ENCODE results near the gene MCF2L. TPM values are rescaled to one million over a fixed set of nuclear protein-coding genes. Genes with fewer than 3 reads are reported as not detected.

MCF2L gene, protein sequence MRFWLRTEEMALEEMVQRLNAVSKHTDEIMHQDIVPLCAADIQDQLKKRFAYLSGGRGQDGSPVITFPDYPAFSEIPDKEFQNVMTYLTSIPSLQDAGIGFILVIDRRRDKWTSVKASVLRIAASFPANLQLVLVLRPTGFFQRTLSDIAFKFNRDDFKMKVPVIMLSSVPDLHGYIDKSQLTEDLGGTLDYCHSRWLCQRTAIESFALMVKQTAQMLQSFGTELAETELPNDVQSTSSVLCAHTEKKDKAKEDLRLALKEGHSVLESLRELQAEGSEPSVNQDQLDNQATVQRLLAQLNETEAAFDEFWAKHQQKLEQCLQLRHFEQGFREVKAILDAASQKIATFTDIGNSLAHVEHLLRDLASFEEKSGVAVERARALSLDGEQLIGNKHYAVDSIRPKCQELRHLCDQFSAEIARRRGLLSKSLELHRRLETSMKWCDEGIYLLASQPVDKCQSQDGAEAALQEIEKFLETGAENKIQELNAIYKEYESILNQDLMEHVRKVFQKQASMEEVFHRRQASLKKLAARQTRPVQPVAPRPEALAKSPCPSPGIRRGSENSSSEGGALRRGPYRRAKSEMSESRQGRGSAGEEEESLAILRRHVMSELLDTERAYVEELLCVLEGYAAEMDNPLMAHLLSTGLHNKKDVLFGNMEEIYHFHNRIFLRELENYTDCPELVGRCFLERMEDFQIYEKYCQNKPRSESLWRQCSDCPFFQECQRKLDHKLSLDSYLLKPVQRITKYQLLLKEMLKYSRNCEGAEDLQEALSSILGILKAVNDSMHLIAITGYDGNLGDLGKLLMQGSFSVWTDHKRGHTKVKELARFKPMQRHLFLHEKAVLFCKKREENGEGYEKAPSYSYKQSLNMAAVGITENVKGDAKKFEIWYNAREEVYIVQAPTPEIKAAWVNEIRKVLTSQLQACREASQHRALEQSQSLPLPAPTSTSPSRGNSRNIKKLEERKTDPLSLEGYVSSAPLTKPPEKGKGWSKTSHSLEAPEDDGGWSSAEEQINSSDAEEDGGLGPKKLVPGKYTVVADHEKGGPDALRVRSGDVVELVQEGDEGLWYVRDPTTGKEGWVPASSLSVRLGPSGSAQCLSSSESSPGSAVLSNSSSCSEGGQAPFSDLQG
- not detected in 2 replicates for total RNA-seq (2022)
- Bru-seq, nascent RNA: percentile 3 among the genes with signal in this experiment
- percentile 6 among the genes with signal in this experiment for BruChase-seq, experiment 1, labeled RNA remaining after a 6-hour chase
- BruChase-seq, experiment 2, labeled RNA remaining after a 2-hour chase: percentile 2 among the genes with signal in this experiment
- long read RNA-seq: 0 reads

DNA sequence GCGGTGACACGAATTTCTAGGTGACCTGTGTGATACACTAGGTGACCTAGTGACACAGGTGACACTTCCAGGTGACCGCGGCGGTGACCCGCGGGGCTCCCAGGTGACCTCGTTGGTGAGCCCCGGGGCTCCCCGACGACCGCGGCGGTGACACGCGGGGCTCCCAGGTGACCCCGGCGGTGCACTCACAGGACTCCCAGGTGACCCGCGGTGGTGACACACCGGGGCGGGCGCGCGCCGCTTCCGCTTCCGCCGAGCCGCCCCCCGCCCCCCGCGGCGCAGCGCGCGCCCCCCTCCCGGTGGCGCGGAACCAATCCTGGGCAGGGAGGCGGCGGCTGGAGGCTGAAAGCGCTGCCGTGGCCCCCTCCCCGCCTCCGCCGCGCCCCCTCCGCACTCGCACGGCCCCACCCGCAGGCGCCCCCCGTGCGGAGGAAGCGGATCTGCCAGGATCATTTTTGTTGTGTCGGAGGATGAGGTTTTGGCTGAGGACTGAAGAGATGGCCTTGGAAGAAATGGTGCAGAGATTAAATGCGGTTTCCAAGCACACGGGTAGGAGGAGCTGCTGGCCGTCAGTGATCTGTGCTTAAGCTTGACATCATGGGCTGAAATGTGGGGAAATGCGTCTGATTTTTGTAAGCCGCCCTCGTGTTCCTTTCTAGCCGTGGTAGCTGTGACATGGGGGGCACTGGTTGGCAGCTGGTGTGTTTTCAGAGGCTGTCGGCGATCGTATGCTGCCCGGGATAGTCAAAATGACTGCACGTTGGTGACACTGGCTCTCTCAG, at the start of gene MCF2L:
TSS of gene MCF2L (plus strand) at position 305 of the 782 bp plus-strand sequence. CDS start at position 471, 166 bp downstream.
- no TSS peak for BruUV-seq (replicated peaks)
- Mint-ChIP-seq H3K36me3 (ENCODE audit: insufficient read depth, unreplicated experiment) (peaks cover 6% of the 10 kb centered on the region), H3K9me3 (ENCODE audit: unreplicated experiment) (peaks cover 8% of the 10 kb centered on the region), H3K27me3 (ENCODE audit: insufficient read depth, unreplicated experiment) (peaks cover 81% of the 10 kb centered on the region), H3K4me3 (ENCODE audit: unreplicated experiment) (no peak within 1 kb of the TSS), H3K4me1 (ENCODE audit: insufficient read depth, unreplicated experiment) (no peaks in the 10 kb centered on the region), H3K27ac (ENCODE audit: low read depth, unreplicated experiment) (no peak within 1 kb of the TSS)
- ChIA-PET CTCF (interaction anchor here (1.1 kb wide), 1 partner anchor 66 kb away, joined by 4 read pairs; no protein-coding TSS in a partner anchor), POLR2A (no interaction called here)
- TF ChIP-seq, protein P1, sequence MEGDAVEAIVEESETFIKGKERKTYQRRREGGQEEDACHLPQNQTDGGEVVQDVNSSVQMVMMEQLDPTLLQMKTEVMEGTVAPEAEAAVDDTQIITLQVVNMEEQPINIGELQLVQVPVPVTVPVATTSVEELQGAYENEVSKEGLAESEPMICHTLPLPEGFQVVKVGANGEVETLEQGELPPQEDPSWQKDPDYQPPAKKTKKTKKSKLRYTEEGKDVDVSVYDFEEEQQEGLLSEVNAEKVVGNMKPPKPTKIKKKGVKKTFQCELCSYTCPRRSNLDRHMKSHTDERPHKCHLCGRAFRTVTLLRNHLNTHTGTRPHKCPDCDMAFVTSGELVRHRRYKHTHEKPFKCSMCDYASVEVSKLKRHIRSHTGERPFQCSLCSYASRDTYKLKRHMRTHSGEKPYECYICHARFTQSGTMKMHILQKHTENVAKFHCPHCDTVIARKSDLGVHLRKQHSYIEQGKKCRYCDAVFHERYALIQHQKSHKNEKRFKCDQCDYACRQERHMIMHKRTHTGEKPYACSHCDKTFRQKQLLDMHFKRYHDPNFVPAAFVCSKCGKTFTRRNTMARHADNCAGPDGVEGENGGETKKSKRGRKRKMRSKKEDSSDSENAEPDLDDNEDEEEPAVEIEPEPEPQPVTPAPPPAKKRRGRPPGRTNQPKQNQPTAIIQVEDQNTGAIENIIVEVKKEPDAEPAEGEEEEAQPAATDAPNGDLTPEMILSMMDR (IDR thresholded peaks at IDR 0.05; ENCODE audit: unreplicated experiment): no peak
- DNase-seq (ENCODE audit: unreplicated experiment): no peak
- intact Hi-C loops (cut with micrococcal nuclease): no loop called here

DNA sequence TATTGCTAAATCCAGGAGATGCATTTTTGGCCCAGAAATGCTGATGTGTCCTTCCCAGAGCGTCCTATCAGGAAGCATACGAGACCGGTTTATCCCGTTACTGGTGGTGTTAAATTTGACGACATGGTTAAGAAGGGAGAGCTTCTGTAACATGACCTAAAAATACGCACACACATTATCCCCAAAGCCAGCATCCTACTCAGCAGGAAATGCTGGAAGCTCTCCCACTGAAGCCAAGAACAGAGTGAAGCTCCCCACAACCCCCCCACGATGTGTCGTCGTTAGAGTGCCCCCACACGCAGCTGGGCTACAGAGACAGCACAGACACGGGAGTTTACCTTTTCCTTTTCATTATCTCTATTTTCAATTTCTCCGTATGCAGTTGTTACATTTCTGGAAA, 45.1 kb upstream of the MCF2L start:
- Mint-ChIP-seq H3K27me3 (ENCODE audit: insufficient read depth, unreplicated experiment) (peaks cover 45% of the 10 kb centered on the region), H3K9me3 (ENCODE audit: unreplicated experiment) (no peaks in the 10 kb centered on the region), H3K36me3 (ENCODE audit: insufficient read depth, unreplicated experiment) (no peaks in the 10 kb centered on the region), H3K4me1 (ENCODE audit: insufficient read depth, unreplicated experiment) (peaks cover 1% of the 10 kb centered on the region), H3K27ac (ENCODE audit: low read depth, unreplicated experiment) (no peak overlapping the region), H3K4me3 (ENCODE audit: unreplicated experiment) (no peak overlapping the region)
- ChIA-PET CTCF (no interaction called here), POLR2A (interaction anchor here (0.5 to 1.1 kb wide), 2 partner anchors 21 to 265 kb away, joined by 3 read pairs; no protein-coding TSS in a partner anchor)
- BruUV-seq (replicated peaks): no TSS peak
- DNase-seq (ENCODE audit: unreplicated experiment): no peak
- TF ChIP-seq, protein P1 (IDR thresholded peaks at IDR 0.05; ENCODE audit: unreplicated experiment): no peak
- intact Hi-C loops (cut with micrococcal nuclease): no loop called here

DNA sequence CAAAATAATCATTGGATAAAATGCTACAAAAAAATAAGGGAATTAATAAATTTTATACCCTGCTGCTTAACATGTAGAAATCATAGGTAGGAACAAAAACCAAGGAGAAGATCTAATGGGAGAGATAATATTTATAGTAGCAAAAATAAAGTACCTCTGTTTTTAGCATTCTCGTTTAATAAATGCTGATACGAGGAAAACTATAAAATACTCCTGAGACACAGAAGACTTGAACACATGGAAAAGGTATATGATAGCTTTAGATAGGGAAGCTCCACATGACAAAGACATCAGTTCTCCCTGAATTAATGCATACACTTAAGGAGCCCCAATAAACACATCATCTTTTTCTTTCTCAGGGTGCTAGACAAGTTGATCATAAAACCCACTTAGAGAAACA, 44.6 kb upstream of the MCF2L start:
- Mint-ChIP-seq H3K27me3 (ENCODE audit: insufficient read depth, unreplicated experiment) (peaks cover 45% of the 10 kb centered on the region), H3K4me3 (ENCODE audit: unreplicated experiment) (no peak overlapping the region), H3K27ac (ENCODE audit: low read depth, unreplicated experiment) (no peak overlapping the region), H3K36me3 (ENCODE audit: insufficient read depth, unreplicated experiment) (no peaks in the 10 kb centered on the region), H3K9me3 (ENCODE audit: unreplicated experiment) (no peaks in the 10 kb centered on the region), H3K4me1 (ENCODE audit: insufficient read depth, unreplicated experiment) (peaks cover 5% of the 10 kb centered on the region)
- POLR2A ChIA-PET: interaction anchor here (1.1 kb wide), 1 partner anchor 21 kb away, joined by 3 read pairs; no protein-coding TSS in a partner anchor
- DNase-seq (ENCODE audit: unreplicated experiment): no peak
- intact Hi-C loops (cut with micrococcal nuclease): no loop called here
- CTCF ChIA-PET: no interaction called here
- TF ChIP-seq, protein P1 (IDR thresholded peaks at IDR 0.05; ENCODE audit: unreplicated experiment): no peak
- BruUV-seq (replicated peaks): no TSS peak
